SK-MEL-5 (cell line): Measurements from ENCODE around the gene PHF8. TPM values are rescaled to one million over a fixed set of nuclear protein-coding genes. Genes with fewer than 3 reads are reported as not detected.
A peak's percentile ranks its signal among the peaks of the same experiment; 100 is the strongest.

ENCODE experiments used
- DNase-seq: peaks from one replicate; pipeline ENCODE4 v3.0.0-alpha.2; 2016; ENCODE audit warnings: low read depth, low spot score
- in situ Hi-C: cut with HindIII; loops from 2 replicates; pipeline ENCODE4 v1.10.0; 2016; ENCODE audit warnings: low sequenced_read_pairs, high pct_unique_total_duplicates, low pct_unique_long_range_greater_than_20kb
- total RNA-seq: library from RNA; depleted of rRNA; stranded (reverse); fragments of >200 nt; shearing (Covaris generic); gene quantifications from 2 replicates; pipeline ENCODE4 v1.2.3, GENCODE V29; 2014

Gene PHF8
- total RNA-seq, 1 experiment from 2014 or later = 7.3 TPM

DNA sequence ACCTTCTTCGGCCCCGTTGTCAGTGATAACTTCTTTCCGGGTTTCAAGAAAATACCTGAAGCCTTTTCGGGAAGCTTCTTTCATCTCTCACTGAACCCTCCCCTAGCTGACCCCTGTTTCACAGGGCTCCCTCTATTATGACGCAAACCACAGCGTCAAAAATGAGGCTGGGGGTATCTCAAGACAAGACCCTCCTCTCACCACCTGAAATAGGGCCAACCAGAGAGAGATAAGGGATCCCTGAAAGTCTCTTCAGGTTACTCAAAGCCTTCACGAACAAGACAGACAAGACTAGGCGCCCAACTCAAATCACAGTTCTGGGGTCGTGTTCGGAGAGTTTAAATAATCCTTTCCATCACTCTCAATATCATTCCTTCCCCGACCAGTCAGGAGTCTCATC lies 1.2 kb downstream of the PHF8 start:
- in situ Hi-C loops = no loop called here

DNA sequence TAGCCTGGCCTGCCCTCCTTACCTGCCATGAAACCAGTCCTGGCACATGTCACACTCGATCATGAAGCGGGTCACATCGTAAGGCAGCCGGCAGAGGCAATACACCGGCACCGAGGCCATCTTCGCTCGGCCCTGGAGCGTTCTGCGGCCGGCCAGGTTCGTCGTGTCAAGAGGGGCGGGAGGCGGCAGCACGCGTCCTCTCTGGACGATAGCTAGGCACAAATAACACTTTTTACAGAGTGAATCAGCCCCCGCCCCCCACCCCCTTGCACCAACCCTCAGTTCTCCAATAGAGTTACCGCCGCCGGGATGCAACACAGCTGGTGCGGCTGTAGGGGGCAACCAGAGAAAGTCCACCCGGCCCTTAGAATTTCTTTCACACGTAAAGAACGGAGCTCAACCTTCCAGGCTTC lies 1.7 kb downstream of the PHF8 start:
- DNase-seq = peak; percentile 58
- in situ Hi-C loops = no loop called here

More for the DNA sequence above, 1.2 kb downstream of the PHF8 start:
- no peak for DNase-seq

DNA sequence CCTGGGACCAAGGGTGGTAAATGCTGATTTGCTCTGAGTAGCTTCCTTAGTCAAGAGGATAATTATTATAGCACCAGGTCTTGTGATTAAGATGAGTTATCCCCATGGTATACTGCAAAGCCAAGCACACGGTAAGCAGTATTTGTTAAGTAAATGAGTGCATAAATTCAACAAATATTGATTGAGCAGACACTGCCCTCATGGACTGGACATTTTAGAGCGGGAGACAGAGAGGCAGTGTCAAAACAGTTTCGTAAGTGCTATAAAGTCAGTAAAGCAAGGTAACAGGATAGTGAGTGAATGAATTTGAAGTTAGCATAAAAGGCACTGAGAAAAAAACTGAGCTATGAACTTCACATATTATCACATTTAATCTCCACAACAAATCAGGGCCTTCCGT lies 13.9 kb downstream of the PHF8 start:
- in situ Hi-C loops = no loop called here
- no peak for DNase-seq

DNA sequence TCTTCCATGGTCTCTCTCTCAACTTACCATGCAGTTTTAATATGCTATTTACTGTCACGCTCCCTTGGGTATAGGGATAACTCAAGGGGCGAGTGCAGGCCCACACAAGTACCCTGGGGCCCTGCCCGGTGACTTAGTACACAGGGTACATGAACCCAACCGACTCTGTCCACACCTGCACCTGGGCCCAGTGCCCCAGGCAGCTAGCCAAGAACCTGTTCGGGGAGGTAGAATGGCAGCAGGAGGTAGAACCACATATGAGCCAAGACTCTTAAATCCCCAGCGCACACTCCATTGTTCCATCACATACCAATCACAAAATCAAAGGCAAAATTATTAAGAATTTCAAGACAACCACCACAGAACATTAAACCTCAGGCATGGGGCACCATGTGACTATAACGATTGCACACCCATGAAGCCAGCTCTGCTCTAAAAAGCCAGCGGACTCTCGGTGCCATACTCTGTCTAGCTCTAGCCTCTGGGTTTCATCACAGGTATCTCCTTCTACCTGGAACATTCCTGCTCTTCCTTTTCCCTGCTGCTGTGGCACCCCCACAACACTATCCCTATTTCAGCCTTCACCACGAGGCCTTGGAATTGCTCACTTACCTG lies 14.6 kb downstream of the PHF8 start:
- in situ Hi-C loops = no loop called here
- DNase-seq = no peak

DNA sequence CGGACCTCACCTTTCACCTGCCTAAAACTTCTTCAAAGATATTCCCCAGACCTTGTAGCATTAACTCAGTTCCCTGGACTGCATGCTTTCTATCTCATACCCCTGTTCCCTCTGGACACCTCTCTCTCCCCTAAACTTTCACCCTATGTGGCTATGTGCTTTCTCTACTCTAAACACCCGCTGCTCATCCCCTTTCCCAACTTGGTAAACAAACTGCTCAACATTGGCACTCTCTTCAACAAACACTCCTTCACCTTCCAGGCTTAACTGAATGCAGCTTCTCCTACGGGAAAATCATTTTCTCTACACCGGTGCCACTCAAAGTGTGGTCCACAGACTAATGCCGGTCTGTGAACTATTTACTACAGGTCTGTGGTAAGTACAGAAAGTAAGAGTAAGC lies 19.9 kb downstream of the PHF8 start:
- in situ Hi-C loops = no loop called here
- no peak for DNase-seq

DNA sequence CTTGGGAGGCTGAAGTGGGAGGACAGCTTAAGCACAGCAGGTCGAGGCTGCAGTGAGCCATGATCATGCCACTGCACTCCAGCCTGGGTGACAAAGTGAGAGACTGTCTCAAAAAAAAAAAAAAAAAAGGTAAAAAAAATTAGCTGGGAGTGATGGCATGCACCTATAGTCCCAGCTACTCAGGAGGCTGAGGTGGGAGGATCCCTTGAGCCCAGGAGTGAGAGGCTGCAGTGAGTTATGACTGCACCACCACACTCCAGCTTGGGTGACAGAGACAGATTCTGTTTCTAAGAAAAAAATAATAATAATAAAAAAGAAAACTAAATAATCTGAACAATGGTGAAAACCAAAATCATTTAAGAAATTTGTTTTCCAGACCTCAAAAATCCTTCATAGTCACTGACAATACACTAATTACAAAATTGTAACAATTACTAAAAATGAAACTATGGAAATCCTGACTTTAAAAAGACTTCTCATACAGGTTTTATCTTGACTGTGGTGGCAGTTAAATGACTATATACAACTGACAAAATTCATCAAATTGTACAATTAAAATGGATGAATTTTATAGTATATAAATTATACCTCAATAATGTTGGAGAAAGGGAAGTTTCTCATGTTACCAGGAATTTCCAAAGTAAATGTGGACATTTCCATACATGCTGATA lies 31.3 kb downstream of the PHF8 start:
- DNase-seq = no peak
- in situ Hi-C loops = no loop called here

DNA sequence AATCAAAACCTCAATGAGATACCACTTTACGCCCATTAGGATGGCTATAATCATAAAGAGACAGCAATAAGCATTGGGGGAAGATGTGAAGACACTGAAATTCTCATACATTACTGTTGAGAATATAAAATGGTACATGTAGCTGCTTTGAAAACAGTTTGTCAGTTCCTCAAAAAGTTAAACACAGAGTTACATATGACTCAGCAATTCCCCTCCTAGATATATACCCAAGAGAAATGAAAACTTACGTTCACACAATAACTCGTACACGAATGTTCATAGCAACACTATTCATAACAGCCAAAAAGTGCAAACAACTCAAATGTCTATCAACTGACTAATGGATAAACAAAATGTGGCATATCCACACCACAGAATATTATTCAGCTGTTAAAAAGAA lies 36.6 kb downstream of the PHF8 start:
- in situ Hi-C loops = no loop called here
- no peak for DNase-seq

DNA sequence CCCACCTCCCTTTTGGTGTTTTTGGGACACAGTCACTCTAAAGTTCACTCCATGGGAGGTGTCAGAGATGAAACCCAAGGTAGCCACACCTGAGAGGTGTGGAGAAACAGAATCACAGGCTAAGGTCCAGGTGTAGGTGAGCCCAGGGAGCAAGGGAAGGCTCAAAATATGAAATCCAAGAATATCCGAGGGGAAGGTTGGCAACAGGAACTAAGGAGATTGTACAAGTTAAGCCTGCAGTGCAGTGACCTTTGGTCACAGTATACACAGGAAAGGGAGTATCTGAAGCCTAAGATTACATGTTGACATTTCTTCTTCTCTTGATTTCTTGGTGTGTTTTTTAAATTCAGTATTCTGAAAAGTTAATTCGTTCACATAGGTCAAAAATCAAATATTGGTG lies 46.5 kb downstream of the PHF8 start:
- no peak for DNase-seq
- in situ Hi-C loops = no loop called here

DNA sequence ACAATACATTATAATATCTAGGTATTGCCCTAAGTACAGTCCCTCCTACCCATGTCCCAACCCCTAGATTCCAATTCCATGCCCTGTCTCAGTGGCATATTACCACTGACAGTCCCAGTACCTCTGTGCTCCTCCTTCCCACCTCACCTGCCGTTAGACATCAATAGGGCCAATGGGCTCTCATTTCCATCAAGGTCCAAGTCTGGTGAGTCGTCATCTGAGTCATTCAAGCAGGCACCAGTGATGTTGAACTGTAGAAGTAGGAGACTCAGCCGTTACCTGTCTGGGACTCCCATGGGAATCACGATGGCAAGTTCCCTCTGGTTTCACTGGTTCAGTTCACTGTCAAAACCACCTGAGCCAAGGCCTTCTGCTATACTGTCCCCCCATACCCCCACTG lies 51.7 kb downstream of the PHF8 start:
- DNase-seq = no peak
- in situ Hi-C loops = no loop called here

DNA sequence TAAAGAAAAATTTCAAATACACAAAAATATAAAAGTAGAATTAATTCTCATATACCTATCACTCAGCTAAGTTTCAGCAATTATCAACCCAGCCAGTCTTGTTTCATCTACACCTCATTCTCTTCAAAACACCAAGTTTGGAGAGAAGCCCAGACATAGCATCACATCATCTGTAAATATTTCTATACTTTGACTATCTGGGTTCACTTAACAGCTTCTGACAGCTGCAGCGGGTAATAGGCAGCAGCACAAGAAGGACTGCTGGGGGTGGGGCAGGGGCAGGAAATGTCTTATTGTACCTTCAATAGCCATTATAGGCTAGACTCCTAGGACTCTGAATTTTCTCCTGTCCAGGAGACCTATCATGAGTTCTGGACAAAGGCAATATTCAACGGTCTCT lies 54.1 kb downstream of the PHF8 start:
- in situ Hi-C loops = no loop called here
- DNase-seq = no peak

DNA sequence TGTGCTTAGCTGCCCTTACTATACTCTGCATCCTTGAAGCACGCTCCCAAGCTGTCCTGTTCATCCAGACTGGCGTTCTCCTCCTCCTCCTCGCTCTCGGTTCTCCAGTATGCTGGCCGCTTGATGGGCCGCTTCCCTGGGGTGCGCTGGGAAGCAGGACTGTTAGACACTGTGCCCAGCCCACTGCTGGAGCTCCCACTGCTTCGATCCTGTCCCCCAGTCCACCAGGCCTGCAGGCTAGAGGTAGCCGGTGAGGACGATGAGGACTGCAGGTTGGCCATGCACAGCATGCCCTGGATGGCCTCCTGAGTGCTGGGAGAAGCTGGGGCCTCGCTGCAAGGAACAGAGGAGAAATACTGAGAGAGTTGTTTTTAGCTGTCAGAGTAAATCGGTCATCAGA lies 59.4 kb downstream of the PHF8 start:
- in situ Hi-C loops = no loop called here
- no peak for DNase-seq

DNA sequence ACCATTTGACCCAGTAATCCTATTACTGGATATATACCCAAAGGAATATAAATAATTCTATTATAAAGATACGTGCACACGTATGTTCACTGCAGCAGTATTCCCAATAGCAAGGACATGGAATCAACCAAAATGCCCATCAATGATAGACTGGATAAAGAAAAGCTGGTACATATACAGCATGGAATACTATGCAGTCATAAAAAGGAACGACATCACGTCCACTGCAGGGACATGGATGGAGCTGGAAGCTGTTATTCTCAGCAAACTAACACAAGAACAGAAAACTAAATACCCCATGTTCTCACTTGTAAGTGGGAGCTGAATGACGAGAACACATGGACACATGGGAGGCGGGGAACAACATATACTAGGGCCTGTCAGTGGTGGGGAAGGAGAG lies 69.7 kb downstream of the PHF8 start:
- in situ Hi-C loops = no loop called here
- no peak for DNase-seq

DNA sequence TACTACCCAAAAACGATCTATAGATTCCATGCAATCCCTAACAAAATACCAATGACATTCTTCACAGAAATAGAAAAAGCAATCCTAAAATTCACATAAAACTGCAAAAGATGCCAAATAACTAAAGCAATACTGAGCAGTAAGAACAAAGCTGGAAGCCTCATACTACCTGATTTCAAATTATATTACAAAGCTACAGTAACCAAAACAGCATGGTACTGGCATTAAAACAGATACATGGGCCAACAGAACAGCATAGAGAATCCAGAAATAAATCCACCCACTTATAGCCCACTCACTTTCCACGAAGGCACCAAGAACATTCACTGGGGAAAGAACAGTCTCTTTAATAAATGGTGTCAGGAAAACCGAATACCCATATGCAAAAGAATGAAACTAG lies 74.7 kb downstream of the PHF8 start:
- in situ Hi-C loops = no loop called here

DNA sequence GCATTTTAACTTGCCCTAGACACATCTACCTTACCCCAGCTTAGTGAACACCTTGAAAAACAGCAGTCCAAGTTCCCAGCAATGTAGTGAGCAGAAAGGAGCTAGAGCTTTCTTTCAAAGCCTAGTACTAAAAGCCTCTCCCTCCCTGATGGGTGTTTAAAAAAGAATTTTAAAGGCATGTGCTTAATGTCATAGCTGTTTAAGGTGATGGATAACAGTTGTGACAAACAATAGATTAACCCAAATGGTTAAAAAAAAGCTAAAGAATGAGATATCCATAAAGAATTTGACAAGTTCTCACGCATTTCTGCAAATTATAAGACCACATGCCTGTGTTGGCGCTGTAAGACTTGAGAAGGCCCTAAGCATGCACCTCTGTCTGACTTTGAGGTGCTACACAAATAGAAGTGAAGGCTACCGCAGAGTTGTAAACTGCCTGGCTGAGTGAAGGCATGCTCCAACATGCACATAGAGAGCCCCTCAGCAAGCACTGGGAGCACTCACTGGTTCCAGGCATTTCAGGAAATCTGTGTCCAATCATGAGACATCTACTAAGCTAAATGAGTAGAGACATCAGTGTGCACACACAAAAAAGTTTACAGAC lies 94.0 kb downstream of the PHF8 start:
- DNase-seq = no peak
- in situ Hi-C loops = no loop called here

More for the DNA sequence above, 74.7 kb downstream of the PHF8 start:
- DNase-seq = no peak

DNA sequence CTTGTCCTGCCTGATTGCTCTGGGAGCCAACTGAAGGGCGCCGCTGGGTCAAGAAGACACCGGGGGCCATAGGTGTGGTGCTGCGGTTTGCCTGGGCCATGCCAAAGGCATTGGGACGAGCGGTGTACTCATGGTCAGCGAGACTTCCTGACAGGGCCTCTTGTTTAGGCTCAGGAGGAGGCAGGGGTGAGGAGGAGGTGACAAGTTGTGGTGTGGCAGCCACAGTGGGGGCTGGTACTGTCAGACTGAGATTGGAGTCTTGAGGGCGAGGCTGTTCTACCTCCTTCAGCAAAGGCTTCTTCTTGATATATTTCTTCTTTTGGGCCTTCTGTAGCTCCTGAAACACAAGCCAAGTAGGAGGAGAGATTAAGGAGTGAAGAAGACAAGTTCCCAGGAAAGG lies 104.1 kb downstream of the PHF8 start:
- in situ Hi-C loops = no loop called here
- no peak for DNase-seq

DNA sequence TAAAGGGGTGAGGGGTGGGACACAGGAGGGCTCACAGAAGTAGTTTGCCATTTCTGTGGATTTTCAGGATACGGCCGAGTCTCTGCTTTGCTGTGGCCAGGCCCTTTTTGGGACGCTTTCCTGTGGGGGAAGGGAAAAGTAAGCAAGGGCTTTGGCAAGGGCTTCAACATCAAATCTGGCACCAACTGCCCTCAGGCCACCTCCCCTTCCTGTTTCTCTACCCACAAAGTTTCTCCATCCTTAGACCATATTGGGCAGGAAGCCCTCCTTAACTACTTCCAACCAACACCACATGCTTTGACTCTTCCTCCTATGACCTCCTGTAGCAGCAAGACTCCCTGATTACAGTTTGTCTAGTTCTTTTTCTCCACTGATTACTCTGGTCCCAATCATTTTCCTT lies 105.1 kb downstream of the PHF8 start:
- DNase-seq = no peak

DNA sequence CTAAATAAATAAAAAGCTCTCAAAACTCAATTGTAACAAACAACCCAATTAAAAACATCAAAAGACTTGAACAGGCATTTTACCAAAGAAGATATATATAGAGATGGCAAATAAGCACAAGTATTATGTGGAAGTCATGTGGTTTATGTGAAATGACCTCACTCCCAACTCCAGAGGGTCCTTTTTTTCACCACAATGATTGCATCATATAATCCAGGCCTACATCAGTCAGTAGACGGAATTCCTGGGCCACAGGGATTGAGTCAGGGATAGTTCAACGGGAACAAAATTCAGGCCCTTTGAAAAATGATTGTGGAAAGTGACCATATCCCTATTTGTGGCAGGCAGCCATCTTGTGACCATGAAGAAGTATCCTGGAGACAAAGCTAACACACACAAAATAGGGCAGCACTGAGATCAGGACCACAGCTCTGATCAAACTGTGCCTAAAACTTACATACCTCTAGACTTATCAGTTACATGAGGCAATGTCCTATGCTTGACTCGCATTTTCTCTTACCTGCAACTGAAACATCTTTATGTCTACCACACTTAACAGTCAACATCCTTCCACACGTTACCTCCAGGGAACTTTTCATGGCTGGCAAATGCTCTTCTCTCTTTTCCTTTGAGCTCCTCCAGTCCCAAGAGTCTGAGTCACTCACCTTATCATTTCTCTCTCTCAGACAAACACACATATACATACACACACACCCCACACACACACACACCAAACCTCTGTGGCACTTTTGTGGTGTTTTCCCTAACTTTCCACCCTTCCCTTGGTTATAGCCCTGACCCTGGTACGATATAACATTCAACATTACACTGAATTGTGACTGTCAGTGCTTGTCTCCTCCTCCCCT lies 113.5 kb downstream of the PHF8 start:
- DNase-seq = peak; percentile 27
- in situ Hi-C loops = no loop called here

More for the DNA sequence above, 105.1 kb downstream of the PHF8 start:
- in situ Hi-C loops = no loop called here

DNA sequence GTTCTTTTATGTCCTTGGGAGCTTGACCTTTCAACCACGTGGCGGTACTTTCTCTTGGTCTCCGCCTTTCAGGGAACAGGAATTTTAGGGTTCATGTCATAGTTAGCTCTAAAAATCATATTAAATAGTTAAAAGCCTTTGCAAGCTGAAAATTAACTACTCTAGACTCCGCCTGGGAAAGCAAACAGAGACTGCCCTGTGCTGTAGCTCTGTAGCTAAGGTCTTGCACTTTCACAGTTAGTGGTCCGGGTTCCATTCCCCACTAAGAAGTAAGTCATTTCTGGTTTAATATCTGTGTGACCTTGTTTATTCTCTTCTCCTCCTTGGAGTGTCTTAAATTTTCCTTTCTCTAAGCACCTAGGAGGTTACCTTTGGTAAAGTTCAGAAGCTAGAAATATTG lies 118.2 kb downstream of the PHF8 start:
- DNase-seq = no peak
- in situ Hi-C loops = no loop called here
